Neural cell (in vitro differentiated cells): ENCODE measurements around the gene VSTM2B.

ENCODE experiments used
- CTCF ChIP-seq: fragments of 450-650 bp; IDR thresholded peaks from 2 replicates; pipeline ENCODE4 v1.5.1; 2014; ENCODE audit warnings: antibody characterized with exemption, mild to moderate bottlenecking, moderate library complexity; ENCODE audit not compliant: poor library complexity, severe bottlenecking
- EZH2 ChIP-seq: fragments of 200-600, 300-800 bp; shearing (Covaris generic), sonication (generic); IDR thresholded peaks from 2 replicates; pipeline ENCODE4 v1.6.1; 2014; ENCODE audit warnings: antibody characterized with exemption, low read length, borderline replicate concordance, mild to moderate bottlenecking; ENCODE audit not compliant: insufficient read depth, poor library complexity, severe bottlenecking
- MXI1 ChIP-seq: fragments of 450-650 bp; conservative IDR thresholded peaks from 2 replicates; pipeline ENCODE4 v1.6.1; 2014; ENCODE audit warnings: antibody characterized with exemption, mild to moderate bottlenecking; ENCODE audit not compliant: poor library complexity, severe bottlenecking
- POLR2AphosphoS5 ChIP-seq: IDR thresholded peaks from 2 replicates; pipeline ENCODE4 v1.6.1; 2012
- RAD21 ChIP-seq: fragments of 450-650 bp; conservative IDR thresholded peaks from 2 replicates; pipeline ENCODE4 v1.6.1; 2014; ENCODE audit warnings: antibody characterized with exemption, mild to moderate bottlenecking, moderate library complexity
- REST ChIP-seq: IDR thresholded peaks from 2 replicates; pipeline ENCODE4 v1.6.1; 2012; ENCODE audit warnings: borderline replicate concordance

- no peak for TF ChIP-seq CTCF
- TF ChIP-seq POLR2AphosphoS5, result no peak
- no peak for TF ChIP-seq EZH2
- TF ChIP-seq RAD21, result no peak
- no peak for TF ChIP-seq MXI1
- TF ChIP-seq REST, result no peak
Observed at GRCh38 chr19:29477831-29478577, 47.8 kb upstream of the VSTM2B start.
